ENCODE data around the gene CD302. TPM values are rescaled to one million over a fixed set of nuclear protein-coding genes. Genes with fewer than 3 reads are reported as not detected.
"Not testable (repeated sequence)": the region's sequence is repeated elsewhere in the genome, so short reads cannot be mapped to it uniquely, and the experiment has no call there.

Gene CD302
- total and polyA plus RNA-seq, 9 donors, result 10.8 to 19.2 (median 14.3) TPM

- WGBS (ENCODE audit: insufficient coverage), result 86% methylated on average over 1 of the region's 1 CpG
- H3K27ac ChIP-seq (ENCODE audit: low read length), result no peak overlapping the region
- no peaks in the 10 kb centered on the region for H3K27me3 ChIP-seq (ENCODE audit: control insufficient read depth, insufficient read depth, low read length)
- H3K9me3 ChIP-seq (replicated peaks; ENCODE audit: control insufficient read depth, low read depth, low read length), result no peaks in the 10 kb centered on the region
- no peak for DNase-seq
- peaks cover 39% of the 10 kb centered on the region for H3K36me3 ChIP-seq (ENCODE audit: control insufficient read depth, insufficient read depth, low read length)
- H3K4me1 ChIP-seq (ENCODE audit: control insufficient read depth, insufficient read depth, low read length), result peaks cover 3% of the 10 kb centered on the region
- no peak overlapping the region for H3K4me3 ChIP-seq (ENCODE audit: low read length)
Observed at GRCh38 chr2:159737292-159737916, 60.6 kb downstream of the CD302 start.

DNA sequence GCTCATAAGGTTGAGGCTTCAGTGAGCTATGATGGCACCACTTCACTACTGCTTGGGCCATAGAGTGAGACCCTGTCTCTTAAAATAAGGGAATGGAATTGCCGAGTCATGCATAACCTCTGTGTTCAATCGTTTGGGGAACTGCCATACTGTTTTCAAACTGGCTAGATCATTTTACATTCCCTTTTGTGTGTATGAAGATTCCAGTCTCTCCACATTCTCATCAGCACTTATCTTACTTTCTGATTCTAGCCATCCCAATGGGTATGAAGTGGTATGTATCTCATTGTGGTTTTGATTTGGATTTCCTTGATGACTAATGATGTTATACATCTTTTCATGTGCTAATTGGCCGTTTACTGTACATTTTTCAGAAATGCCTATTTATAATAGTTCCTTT, 62.0 kb downstream of the CD302 start:
- Histone ChIP-seq H3K36me3 (ENCODE audit: control insufficient read depth, insufficient read depth, low read length) (peaks cover 46% of the 10 kb centered on the region), H3K4me1 (ENCODE audit: control insufficient read depth, insufficient read depth, low read length) (peaks cover 3% of the 10 kb centered on the region), H3K27ac (ENCODE audit: low read length) (no peak overlapping the region), H3K4me3 (ENCODE audit: low read length) (no peak overlapping the region), H3K27me3 (ENCODE audit: control insufficient read depth, insufficient read depth, low read length) (no peaks in the 10 kb centered on the region), H3K9me3 (replicated peaks; ENCODE audit: control insufficient read depth, low read depth, low read length) (no peaks in the 10 kb centered on the region)
- no peak for DNase-seq
- no CpG with 5 or more reads among the region's 3 CpGs for WGBS (ENCODE audit: insufficient coverage)

- Histone ChIP-seq H3K9me3 (replicated peaks; ENCODE audit: control insufficient read depth, low read depth, low read length) (no peaks in the 10 kb centered on the region), H3K36me3 (ENCODE audit: control insufficient read depth, insufficient read depth, low read length) (peaks cover 46% of the 10 kb centered on the region), H3K27me3 (ENCODE audit: control insufficient read depth, insufficient read depth, low read length) (no peaks in the 10 kb centered on the region), H3K4me1 (ENCODE audit: control insufficient read depth, insufficient read depth, low read length) (peaks cover 3% of the 10 kb centered on the region), H3K4me3 (ENCODE audit: low read length) (no peak overlapping the region), H3K27ac (ENCODE audit: low read length) (no peak overlapping the region)
- DNase-seq, result no peak
- WGBS (ENCODE audit: insufficient coverage), result no CpG with 5 or more reads among the region's 1 CpG
Observed at GRCh38 chr2:159735648-159736047, 62.4 kb downstream of the CD302 start.

- Histone ChIP-seq H3K27ac (ENCODE audit: low read length) (no peak overlapping the region), H3K4me3 (ENCODE audit: low read length) (no peak overlapping the region), H3K4me1 (ENCODE audit: control insufficient read depth, insufficient read depth, low read length) (no peaks in the 10 kb centered on the region), H3K9me3 (replicated peaks; ENCODE audit: control insufficient read depth, low read depth, low read length) (peaks cover 5% of the 10 kb centered on the region), H3K36me3 (ENCODE audit: control insufficient read depth, insufficient read depth, low read length) (peaks cover 24% of the 10 kb centered on the region), H3K27me3 (ENCODE audit: control insufficient read depth, insufficient read depth, low read length) (no peaks in the 10 kb centered on the region)
- WGBS (ENCODE audit: insufficient coverage), result no CpG with 5 or more reads among the region's 3 CpGs
- no peak for DNase-seq
Observed at GRCh38 chr2:159728629-159729028, 69.4 kb downstream of the CD302 start.

DNA sequence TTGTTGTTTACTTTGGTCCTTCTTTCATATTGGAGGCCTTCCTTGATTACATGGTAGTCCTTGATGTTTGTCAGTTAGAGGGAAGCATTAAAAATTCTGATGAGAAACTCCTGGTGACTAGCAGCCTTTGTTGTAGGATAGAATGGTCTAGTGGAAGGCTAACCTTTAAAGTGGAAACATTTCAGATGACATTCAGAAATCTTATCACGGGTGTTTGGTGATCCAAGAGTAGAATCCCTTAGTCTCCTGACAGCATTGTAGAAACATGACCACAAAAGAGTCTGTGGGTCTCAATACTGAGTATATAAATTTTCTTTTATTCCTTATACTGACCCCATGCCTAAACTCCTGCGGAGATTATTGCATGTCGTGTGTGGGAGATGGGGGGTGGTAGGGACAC, 72.3 kb downstream of the CD302 start:
- no CpG with 5 or more reads among the region's 3 CpGs for WGBS (ENCODE audit: insufficient coverage)
- Histone ChIP-seq H3K36me3 (ENCODE audit: control insufficient read depth, insufficient read depth, low read length) (peaks cover 10% of the 10 kb centered on the region), H3K27ac (ENCODE audit: low read length) (no peak overlapping the region), H3K4me1 (ENCODE audit: control insufficient read depth, insufficient read depth, low read length) (no peaks in the 10 kb centered on the region), H3K9me3 (replicated peaks; ENCODE audit: control insufficient read depth, low read depth, low read length) (peaks cover 5% of the 10 kb centered on the region), H3K27me3 (ENCODE audit: control insufficient read depth, insufficient read depth, low read length) (no peaks in the 10 kb centered on the region), H3K4me3 (ENCODE audit: low read length) (no peak overlapping the region)
- no peak for DNase-seq

DNA sequence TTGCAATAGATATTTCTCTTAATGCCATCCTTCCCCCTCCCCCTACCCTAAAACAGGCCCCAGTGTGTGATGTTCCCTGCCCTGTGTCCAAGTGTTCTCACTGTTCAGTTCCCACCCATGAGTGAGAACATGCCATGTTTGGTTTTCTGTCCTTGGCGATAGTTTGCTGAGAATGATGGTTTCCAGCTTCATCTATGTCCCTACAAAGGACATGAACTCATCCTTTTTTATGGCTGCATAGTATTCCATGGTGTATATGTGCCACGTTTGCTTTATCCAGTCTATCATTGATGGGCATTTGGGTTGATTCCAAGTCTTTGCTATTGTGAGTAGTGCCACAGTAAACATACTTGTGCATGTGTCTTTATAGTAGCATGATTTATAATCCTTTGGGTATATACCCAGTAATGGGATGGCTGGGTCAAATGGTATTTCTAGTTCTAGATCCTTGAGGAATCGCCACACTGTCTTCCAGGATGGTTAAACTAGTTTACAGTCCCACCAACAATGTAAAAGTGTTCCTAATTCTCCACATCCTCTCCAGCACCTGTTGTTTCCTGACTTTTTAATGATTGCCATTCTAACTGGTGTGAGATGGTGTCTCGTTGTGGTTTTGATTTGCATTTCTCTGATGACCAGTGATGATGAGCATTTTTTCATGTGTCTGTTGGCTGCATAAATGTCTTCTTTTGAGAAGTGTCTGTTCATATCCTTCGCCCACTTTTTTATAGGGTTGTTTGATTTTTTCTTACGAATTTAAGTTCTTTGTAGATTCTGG, 73.0 kb downstream of the CD302 start:
- H3K9me3 ChIP-seq (replicated peaks; ENCODE audit: control insufficient read depth, low read depth, low read length); DNase-seq; H3K4me3 ChIP-seq (ENCODE audit: low read length); H3K27me3 ChIP-seq (ENCODE audit: control insufficient read depth, insufficient read depth, low read length); H3K27ac ChIP-seq (ENCODE audit: low read length); H3K4me1 ChIP-seq (ENCODE audit: control insufficient read depth, insufficient read depth, low read length): not testable (repeated sequence)
- 80% methylated on average over 1 of the region's 6 CpGs for whole genome bisulfite sequencing (ENCODE audit: insufficient coverage)
- H3K36me3 ChIP-seq (ENCODE audit: control insufficient read depth, insufficient read depth, low read length), result peaks cover 10% of the 10 kb centered on the region

GRCh38 chr2:159722580-159722979, 75.4 kb downstream of the CD302 start:
- no peak overlapping the region for H3K4me3 ChIP-seq (ENCODE audit: low read length)
- no peak overlapping the region for H3K27ac ChIP-seq (ENCODE audit: low read length)
- no peak for DNase-seq
- H3K36me3 ChIP-seq (ENCODE audit: control insufficient read depth, insufficient read depth, low read length), result peaks cover 22% of the 10 kb centered on the region
- no peaks in the 10 kb centered on the region for H3K4me1 ChIP-seq (ENCODE audit: control insufficient read depth, insufficient read depth, low read length)
- H3K27me3 ChIP-seq (ENCODE audit: control insufficient read depth, insufficient read depth, low read length), result no peaks in the 10 kb centered on the region
- peaks cover 5% of the 10 kb centered on the region for H3K9me3 ChIP-seq (replicated peaks; ENCODE audit: control insufficient read depth, low read depth, low read length)
- no CpG with 5 or more reads among the region's 2 CpGs for WGBS (ENCODE audit: insufficient coverage)

DNA sequence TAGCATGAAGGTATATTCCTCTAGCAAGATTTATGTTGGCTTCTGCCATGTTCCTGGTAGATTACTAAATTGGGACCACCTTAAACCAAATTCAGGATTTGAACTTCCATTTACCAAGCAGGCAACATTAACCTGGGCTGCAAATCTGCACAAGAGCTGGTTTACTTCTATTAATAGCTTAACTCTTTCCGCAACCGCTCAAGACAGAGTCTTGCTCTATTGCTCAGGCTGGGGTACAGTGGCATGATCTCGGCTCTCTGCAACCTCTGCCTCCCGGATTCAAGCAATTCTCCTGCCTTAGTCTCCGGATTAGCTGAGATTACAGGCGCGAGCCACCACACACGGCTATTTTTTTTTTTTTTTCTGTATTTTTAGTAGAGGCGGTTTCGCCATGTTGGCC, 77.3 kb downstream of the CD302 start:
- DNase-seq, result no peak
- WGBS (ENCODE audit: insufficient coverage), result no CpG with 5 or more reads among the region's 10 CpGs
- Histone ChIP-seq H3K9me3 (replicated peaks; ENCODE audit: control insufficient read depth, low read depth, low read length) (peaks cover 5% of the 10 kb centered on the region), H3K36me3 (ENCODE audit: control insufficient read depth, insufficient read depth, low read length) (peaks cover 26% of the 10 kb centered on the region), H3K4me3 (ENCODE audit: low read length) (no peak overlapping the region), H3K4me1 (ENCODE audit: control insufficient read depth, insufficient read depth, low read length) (no peaks in the 10 kb centered on the region), H3K27ac (ENCODE audit: low read length) (no peak overlapping the region), H3K27me3 (ENCODE audit: control insufficient read depth, insufficient read depth, low read length) (no peaks in the 10 kb centered on the region)

Other genes with a start within 250 kb of the CD302 start
- 60.5 TPM for gene BAZ2B, start 181.7 kb downstream of the CD302 start, total RNA-seq
- 10 to 100 TPM; 20.8 to 42.8 (median 33.6) TPM for gene BAZ2B, start 181.7 kb downstream of the CD302 start, polyA plus RNA-seq (ENCODE audit: insufficient read depth in 1 of 8, insufficient read length in 8 of 8, low replicate concordance in 1 of 8)
- 92.0 TPM for gene MARCHF7, start 85.7 kb downstream of the CD302 start, total RNA-seq
- gene MARCHF7, start 85.7 kb downstream of the CD302 start, polyA plus RNA-seq (ENCODE audit: insufficient read depth in 1 of 8, insufficient read length in 8 of 8, low replicate concordance in 1 of 8), result 100 to 1,000 TPM in 3 of 8 donors, 10 to 100 TPM in 5; 73.2 to 108 (median 97.9) TPM
- 0.66 TPM for gene LY75, start 106.5 kb upstream of the CD302 start, total RNA-seq
- gene LY75, start 106.5 kb upstream of the CD302 start, polyA plus RNA-seq (ENCODE audit: insufficient read depth in 1 of 8, insufficient read length in 8 of 8, low replicate concordance in 1 of 8), result 1 to 10 TPM in 1 of 8 donors, under 1 TPM in 7; 0.27 to 2.7 (median 0.54) TPM

All from muscle of leg (tissue), 11 donors.